ENCODE data around the gene C2CD4C. TPM values are rescaled to one million over a fixed set of nuclear protein-coding genes. Genes with fewer than 3 reads are reported as not detected.

Gene C2CD4C
- total RNA-seq, 2 experiments from 2014 or later, result 0.10 to 0.12 TPM

- Mint-ChIP-seq H3K4me3 (no peak overlapping the region), H3K27me3 (ENCODE audit: low read depth) (peaks cover 17% of the 10 kb centered on the region), H3K9me3 (no peaks in the 10 kb centered on the region), H3K27ac (no peak overlapping the region), H3K4me1 (ENCODE audit: low read depth) (peaks cover 6% of the 10 kb centered on the region), H3K36me3 (ENCODE audit: low read depth) (no peaks in the 10 kb centered on the region)
- no peak for DNase-seq
- CTCF ChIA-PET, result no interaction called here
- intact Hi-C loops (cut with micrococcal nuclease), result no loop called here
Measured at GRCh38 chr19:408441-408901, 476 bp downstream of the C2CD4C start.

GRCh38 chr19:407511-408440, 1.2 kb downstream of the C2CD4C start:
- intact Hi-C loops (cut with micrococcal nuclease), result no loop called here
- CTCF ChIA-PET, result no interaction called here
- peaks cover 6% of the 10 kb centered on the region for H3K4me1 Mint-ChIP-seq (ENCODE audit: low read depth)
- no peak for DNase-seq
- no peak overlapping the region for H3K4me3 Mint-ChIP-seq
- no peaks in the 10 kb centered on the region for H3K36me3 Mint-ChIP-seq (ENCODE audit: low read depth)
- peaks cover 20% of the 10 kb centered on the region for H3K27me3 Mint-ChIP-seq (ENCODE audit: low read depth)
- H3K9me3 Mint-ChIP-seq, result no peaks in the 10 kb centered on the region
- no peak overlapping the region for H3K27ac Mint-ChIP-seq

- no peaks in the 10 kb centered on the region for H3K36me3 Mint-ChIP-seq (ENCODE audit: low read depth)
- peaks cover 20% of the 10 kb centered on the region for H3K27me3 Mint-ChIP-seq (ENCODE audit: low read depth)
- intact Hi-C loops (cut with micrococcal nuclease), result no loop called here
- no peaks in the 10 kb centered on the region for H3K9me3 Mint-ChIP-seq
- CTCF ChIA-PET, result no interaction called here
- H3K4me3 Mint-ChIP-seq, result no peak overlapping the region
- H3K27ac Mint-ChIP-seq, result no peak overlapping the region
- DNase-seq, result no peak
- peaks cover 6% of the 10 kb centered on the region for H3K4me1 Mint-ChIP-seq (ENCODE audit: low read depth)
Measured at GRCh38 chr19:406971-407510, 1.9 kb downstream of the C2CD4C start.

- no peaks in the 10 kb centered on the region for H3K9me3 Mint-ChIP-seq
- H3K36me3 Mint-ChIP-seq (ENCODE audit: low read depth), result no peaks in the 10 kb centered on the region
- intact Hi-C loops (cut with micrococcal nuclease), result no loop called here
- peaks cover 6% of the 10 kb centered on the region for H3K4me1 Mint-ChIP-seq (ENCODE audit: low read depth)
- CTCF ChIA-PET, result no interaction called here
- no peak overlapping the region for H3K4me3 Mint-ChIP-seq
- H3K27ac Mint-ChIP-seq, result no peak overlapping the region
- DNase-seq, result no peak
- H3K27me3 Mint-ChIP-seq (ENCODE audit: low read depth), result peaks cover 20% of the 10 kb centered on the region
Measured at GRCh38 chr19:406135-406781, 2.7 kb downstream of the C2CD4C start.

- CTCF ChIA-PET, result no interaction called here
- Mint-ChIP-seq H3K9me3 (no peaks in the 10 kb centered on the region), H3K4me1 (ENCODE audit: low read depth) (peaks cover 6% of the 10 kb centered on the region), H3K36me3 (ENCODE audit: low read depth) (no peaks in the 10 kb centered on the region), H3K4me3 (no peak overlapping the region), H3K27ac (no peak overlapping the region), H3K27me3 (ENCODE audit: low read depth) (peaks cover 20% of the 10 kb centered on the region)
- intact Hi-C loops (cut with micrococcal nuclease), result no loop called here
- DNase-seq, result no peak
Measured at GRCh38 chr19:405121-405965, 3.6 kb downstream of the C2CD4C start.

- Mint-ChIP-seq H3K4me1 (ENCODE audit: low read depth) (no peaks in the 10 kb centered on the region), H3K9me3 (no peaks in the 10 kb centered on the region), H3K27ac (no peak overlapping the region), H3K36me3 (ENCODE audit: low read depth) (no peaks in the 10 kb centered on the region), H3K4me3 (no peak overlapping the region), H3K27me3 (ENCODE audit: low read depth) (peaks cover 13% of the 10 kb centered on the region)
- CTCF ChIA-PET, result no interaction called here
- intact Hi-C loops (cut with micrococcal nuclease), result no loop called here
- no peak for DNase-seq
Measured at GRCh38 chr19:403221-404027, 5.5 kb downstream of the C2CD4C start.

- Mint-ChIP-seq H3K4me1 (ENCODE audit: low read depth) (no peaks in the 10 kb centered on the region), H3K36me3 (ENCODE audit: low read depth) (no peaks in the 10 kb centered on the region), H3K9me3 (no peaks in the 10 kb centered on the region), H3K4me3 (no peak overlapping the region), H3K27ac (no peak overlapping the region), H3K27me3 (ENCODE audit: low read depth) (peaks cover 13% of the 10 kb centered on the region)
- no peak for DNase-seq
- CTCF ChIA-PET, result no interaction called here
- intact Hi-C loops (cut with micrococcal nuclease), result no loop called here
Measured at GRCh38 chr19:402786-403185, 6.2 kb downstream of the C2CD4C start.

GRCh38 chr19:401866-402511, 7.0 kb downstream of the C2CD4C start:
- DNase-seq, result no peak
- Mint-ChIP-seq H3K36me3 (ENCODE audit: low read depth) (no peaks in the 10 kb centered on the region), H3K27ac (no peak overlapping the region), H3K9me3 (no peaks in the 10 kb centered on the region), H3K4me3 (no peak overlapping the region), H3K4me1 (ENCODE audit: low read depth) (no peaks in the 10 kb centered on the region), H3K27me3 (ENCODE audit: low read depth) (peaks cover 13% of the 10 kb centered on the region)
- CTCF ChIA-PET, result no interaction called here
- intact Hi-C loops (cut with micrococcal nuclease), result no loop called here

GRCh38 chr19:400976-401865, 7.7 kb downstream of the C2CD4C start:
- Mint-ChIP-seq H3K27ac (no peak overlapping the region), H3K9me3 (no peaks in the 10 kb centered on the region)

GRCh38 chr19:399370-399769, 9.6 kb downstream of the C2CD4C start:
- CTCF ChIA-PET, result no interaction called here
- DNase-seq, result no peak

More at GRCh38 chr19:400976-401865, 7.7 kb downstream of the C2CD4C start:
- intact Hi-C loops (cut with micrococcal nuclease), result no loop called here
- CTCF ChIA-PET, result no interaction called here
- Mint-ChIP-seq H3K4me3 (no peak overlapping the region), H3K36me3 (ENCODE audit: low read depth) (no peaks in the 10 kb centered on the region), H3K4me1 (ENCODE audit: low read depth) (no peaks in the 10 kb centered on the region), H3K27me3 (ENCODE audit: low read depth) (peaks cover 10% of the 10 kb centered on the region)
- no peak for DNase-seq

More at GRCh38 chr19:399370-399769, 9.6 kb downstream of the C2CD4C start:
- no peak overlapping the region for H3K27ac Mint-ChIP-seq
- H3K9me3 Mint-ChIP-seq, result peaks cover 7% of the 10 kb centered on the region
- intact Hi-C loops (cut with micrococcal nuclease), result no loop called here
- peaks cover 3% of the 10 kb centered on the region for H3K27me3 Mint-ChIP-seq (ENCODE audit: low read depth)
- H3K4me3 Mint-ChIP-seq, result no peak overlapping the region
- H3K4me1 Mint-ChIP-seq (ENCODE audit: low read depth), result no peaks in the 10 kb centered on the region
- no peaks in the 10 kb centered on the region for H3K36me3 Mint-ChIP-seq (ENCODE audit: low read depth)
